HG03159 (cell line): ENCODE results near the gene MIPEP.
"Not testable (repeated sequence)": the region's sequence is repeated elsewhere in the genome, so short reads cannot be mapped to it uniquely, and the experiment has no call there.

Experiments
- ATAC-seq: cut with Tn5 transposase; IDR thresholded peaks from one replicate; pipeline ENCODE4 v1.9.1; 2021; ENCODE audit warnings: mild to moderate bottlenecking, moderate library complexity; ENCODE audit not compliant: unreplicated experiment

MIPEP gene

GRCh38 chr13:23889615-23890607 is 711 bp upstream of the MIPEP start:
- peak; percentile 6 for ATAC-seq

DNA sequence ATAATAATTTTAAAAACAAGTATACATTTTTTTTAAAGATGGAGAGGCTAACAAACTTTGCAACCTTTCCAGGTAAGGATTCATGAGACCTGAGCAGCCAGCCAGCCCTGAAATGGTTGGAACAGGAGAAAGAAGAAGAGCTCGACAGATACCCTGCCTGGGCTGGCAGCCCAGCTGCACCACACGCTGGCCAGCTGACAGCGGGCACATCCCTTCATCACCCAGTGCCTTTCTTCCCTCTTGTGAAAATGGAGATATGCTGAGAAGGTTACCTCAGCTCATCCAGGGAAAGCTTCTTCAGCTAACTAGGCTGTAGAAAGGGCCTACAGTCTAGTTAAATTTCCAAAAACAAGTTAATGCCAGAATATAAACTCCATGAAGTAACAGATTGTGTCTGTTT is 4.8 kb downstream of the MIPEP start:
- ATAC-seq = not testable (repeated sequence)

DNA sequence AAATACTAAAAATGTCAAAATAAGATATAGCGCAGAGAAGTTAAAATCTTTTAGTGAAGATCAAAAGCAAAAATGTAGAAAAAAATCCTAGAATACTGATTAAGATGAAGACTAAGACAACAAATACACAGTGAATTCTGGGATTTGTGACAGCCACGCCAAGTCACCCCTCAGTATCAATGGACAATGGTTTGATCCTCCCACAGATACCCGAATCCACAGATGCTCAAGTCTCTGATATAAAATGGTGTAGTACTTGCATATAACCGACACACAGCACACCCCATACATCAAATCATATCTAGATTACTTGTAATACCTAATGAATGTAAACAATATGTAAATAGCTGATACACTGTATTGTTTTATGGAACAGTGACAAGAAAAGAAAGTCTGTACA is 5.9 kb downstream of the MIPEP start:
- ATAC-seq = no peak

GRCh38 chr13:23881402-23881800 is 7.8 kb downstream of the MIPEP start:
- not testable (repeated sequence) for ATAC-seq

DNA sequence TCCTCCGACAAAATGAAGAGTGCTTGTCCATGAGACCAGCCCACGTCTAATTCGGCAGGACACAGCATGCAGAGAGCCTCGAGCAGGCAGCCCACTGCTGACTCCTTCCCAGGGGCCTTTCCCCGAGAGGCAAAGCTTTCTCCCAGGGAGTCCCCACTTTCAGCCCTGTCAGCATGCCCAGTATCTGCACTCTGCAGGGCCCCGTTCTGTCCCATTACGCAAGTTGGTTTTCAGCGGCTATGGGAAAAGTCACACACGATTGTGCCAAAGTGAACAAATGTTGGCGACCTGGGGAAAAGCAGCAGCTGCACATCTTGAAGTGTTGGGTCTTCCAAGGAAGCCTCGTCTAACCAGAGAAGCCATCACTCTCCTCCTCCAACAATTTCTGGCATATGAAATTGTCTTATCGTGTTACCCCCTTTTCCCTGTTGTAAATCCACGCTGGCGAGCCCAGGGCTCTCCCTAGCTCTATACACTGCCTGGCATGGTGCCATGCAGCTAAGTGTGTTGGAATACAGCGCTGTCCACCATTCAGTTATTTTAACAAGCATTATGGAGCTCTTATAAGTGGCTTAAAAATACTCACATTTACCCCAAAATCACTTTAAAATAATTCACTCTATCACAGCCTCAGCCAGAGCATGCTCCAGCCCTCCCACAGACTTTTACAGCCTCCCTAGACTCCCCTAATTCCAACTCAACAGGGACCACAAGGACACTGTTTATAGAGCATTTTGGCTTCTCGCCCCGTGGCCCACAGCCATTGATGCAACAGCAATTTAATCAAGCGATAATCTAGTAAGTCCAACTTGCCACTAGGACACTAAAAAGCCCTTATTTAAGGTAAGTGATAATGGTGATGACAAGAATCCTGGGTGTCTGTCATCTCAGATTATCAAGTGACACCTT is 8.5 kb downstream of the MIPEP start:
- ATAC-seq = not testable (repeated sequence)

DNA sequence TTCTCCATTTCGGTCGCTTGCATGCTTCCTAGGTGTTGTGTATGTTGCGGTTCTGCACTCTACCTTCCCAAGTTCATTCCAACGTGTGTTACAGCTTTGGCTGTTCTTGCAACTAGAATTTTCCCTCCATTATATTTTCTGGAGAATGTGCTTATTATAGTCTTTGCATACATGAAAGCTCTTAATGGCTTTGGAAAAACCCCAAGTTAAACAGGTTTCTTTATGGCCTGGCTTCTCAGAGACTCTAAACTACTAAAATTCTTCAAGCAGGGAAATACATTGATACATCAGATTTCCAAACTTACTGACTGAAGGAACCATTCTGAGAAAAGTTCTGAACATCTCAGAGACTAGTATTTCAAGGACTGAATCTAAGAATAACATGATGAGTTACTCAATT is 11.9 kb downstream of the MIPEP start:
- ATAC-seq = no peak

GRCh38 chr13:23876265-23876664 is 12.9 kb downstream of the MIPEP start:
- ATAC-seq = peak; percentile 62

- no peak for ATAC-seq
These were observed 17.5 kb downstream of the MIPEP start for GRCh38 chr13:23871616-23872220.

DNA sequence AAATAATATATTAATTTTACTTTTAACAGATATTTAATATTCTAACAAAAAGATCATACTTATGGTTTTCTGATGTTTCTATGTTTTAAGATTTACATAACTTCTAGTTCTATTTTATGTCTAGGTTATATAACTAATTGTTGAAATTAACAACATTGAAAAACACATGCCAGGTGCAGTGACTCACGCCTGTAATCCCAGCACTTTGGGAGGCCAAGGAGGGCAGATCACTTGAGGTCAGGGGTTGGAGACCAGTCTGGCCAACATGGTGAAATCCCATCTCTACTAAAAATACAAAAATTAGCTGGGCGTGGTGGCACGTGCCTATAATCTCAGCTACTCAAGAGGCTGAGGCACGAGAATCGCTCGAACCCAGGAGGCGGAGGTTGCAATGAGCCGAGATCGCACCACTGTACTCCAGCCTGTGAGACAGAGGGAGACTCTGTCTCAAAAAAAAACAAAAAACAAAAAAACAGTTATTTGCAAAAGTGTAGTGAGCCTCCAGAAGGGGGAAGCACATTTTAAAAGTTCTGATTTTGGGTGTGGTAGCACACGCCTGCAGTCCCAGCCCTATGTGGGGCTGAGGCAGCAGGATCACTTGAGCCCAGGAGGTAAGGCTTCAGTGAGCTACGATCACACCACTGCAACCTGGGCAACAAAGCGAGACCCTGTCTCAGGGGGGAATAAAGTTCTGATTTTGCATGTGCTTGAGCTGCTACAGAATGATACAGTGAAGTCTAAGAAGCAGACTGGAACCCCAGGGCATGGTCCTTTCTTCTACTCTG is 18.7 kb downstream of the MIPEP start:
- no peak for ATAC-seq

- ATAC-seq = no peak
These were observed 20.7 kb downstream of the MIPEP start for GRCh38 chr13:23868521-23868920.

- no peak for ATAC-seq
These were observed 22.1 kb downstream of the MIPEP start for GRCh38 chr13:23867027-23867491.

GRCh38 chr13:23866420-23867026 is 22.7 kb downstream of the MIPEP start:
- no peak for ATAC-seq

DNA sequence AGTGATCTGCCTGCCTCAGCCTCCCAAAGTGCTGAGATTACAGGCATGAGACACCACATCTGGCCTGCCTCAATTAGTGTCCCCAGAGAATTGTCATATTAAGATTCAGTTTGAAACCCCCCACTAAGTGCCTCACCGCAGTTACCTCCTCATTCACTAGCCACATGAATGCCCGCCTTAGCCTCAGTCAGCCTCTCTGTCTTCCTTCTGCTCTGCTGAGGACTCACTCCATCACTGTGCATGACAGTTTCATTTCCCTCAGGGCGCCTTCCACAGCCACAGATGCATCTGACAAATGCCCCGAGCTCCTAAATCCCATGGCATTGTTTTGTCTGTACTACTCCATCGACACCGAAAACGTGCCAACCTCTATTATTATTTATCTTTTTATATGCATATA is 23.3 kb downstream of the MIPEP start:
- ATAC-seq = peak; percentile 53

DNA sequence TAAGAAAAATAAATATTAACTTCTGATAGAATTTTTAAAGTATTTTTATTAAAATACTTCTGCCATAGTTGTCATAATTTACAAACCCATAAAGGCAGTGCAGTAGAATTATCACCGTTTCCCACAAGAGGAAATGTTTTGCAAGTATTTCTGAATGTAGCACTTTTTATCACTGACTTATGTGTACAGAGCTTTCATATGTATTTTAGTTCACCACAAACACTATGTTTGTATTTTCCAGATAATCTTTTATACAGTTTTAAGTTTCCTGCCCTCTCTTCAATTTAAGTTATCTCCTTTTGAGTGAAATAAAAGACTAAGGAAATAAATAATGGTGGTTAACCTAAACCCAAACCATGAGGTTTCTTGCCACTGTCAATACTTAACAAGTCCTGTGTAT is 24.2 kb downstream of the MIPEP start:
- ATAC-seq = no peak

GRCh38 chr13:23861310-23861709 is 27.9 kb downstream of the MIPEP start:
- ATAC-seq = no peak

DNA sequence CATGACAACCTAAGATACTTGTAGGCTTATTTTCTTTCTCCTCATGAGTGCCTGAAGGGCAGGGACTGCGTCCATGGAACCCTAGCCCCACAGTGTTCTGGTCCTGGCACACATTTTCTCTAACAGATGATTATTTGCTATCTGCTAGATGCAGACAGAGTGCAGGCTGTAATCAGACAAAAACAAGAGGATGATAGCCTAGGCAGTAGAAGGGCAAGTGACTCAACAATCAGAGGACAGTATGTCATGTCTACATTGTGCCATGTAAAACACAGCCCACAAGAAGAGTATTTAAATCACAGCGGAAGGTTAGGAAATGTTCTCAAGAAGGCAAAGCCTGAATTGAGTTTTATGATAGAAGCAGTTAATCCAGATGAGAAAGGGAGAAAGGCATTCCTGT is 29.3 kb downstream of the MIPEP start:
- no peak for ATAC-seq

DNA sequence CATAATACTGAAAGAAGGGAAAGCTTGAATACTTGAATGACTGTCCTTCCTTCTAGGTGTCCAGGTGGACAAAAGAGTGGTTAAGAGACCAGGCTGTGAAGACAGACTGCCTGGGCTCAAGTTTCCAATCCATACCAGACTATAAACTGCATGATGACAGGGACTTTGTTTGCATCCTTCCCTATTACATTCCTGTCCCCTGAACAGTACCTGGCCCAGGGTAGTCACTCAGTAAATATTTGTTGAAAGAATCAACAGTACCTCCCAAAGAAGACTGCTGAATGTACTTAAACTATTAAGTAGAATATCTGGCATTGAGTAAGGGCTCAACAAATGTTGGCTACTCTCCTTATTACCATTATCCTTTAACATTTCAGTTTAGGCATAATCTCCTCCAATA is 29.7 kb downstream of the MIPEP start:
- ATAC-seq = no peak

- ATAC-seq = no peak
These were observed 30.7 kb downstream of the MIPEP start for GRCh38 chr13:23858546-23858945.

DNA sequence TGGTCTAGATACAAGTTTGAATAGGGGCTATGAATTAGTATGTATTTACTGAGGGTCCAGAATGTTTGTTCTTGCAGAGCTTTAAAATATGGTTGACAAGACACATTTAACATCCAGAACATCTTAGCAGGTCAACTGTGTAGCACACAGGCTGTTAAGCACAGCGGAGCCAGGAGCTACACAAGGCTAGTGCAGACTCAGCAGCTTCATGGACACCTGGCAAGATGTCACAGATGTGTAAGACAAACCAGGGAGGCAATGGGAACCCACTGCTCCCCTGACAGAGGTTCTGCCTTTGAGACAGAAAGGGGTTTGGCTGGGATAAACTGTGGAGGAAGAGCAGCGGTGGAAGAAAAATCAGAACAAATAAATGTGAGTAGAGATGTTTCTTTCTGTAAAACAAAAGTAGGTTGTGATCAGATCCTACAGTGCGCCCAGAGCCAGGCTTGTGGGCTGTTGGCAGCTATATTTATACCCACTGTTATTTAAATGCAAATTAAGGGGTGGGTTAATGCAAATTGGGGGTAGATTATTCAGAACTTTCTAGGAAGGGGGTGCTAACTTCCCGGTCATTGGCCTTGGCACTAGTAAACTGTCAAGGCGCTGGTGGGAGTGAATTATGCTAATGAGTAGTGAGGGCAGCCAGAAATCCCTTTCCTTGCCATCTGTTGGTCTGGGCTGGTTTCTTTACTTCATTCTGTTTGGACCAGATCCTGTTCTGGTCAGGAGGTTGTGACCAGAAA is 33.0 kb downstream of the MIPEP start:
- no peak for ATAC-seq
